Sigmoid colon (tissue), 4 donors: ENCODE data around the gene USP27X.

Experiments used
- CTCF ChIP-seq, 4 experiments: fragments of 450-650 bp in 3 of 4; fragments of 200-600 bp in 1 of 4; IDR thresholded peaks; one replicate each; pipeline ENCODE4 v1.5.1; 2016 to 2019; ENCODE audit warnings: antibody characterized with exemption in 4 of 4, mild to moderate bottlenecking in 3 of 4, moderate library complexity in 2 of 4
- POLR2A ChIP-seq, 2 donors: fragments of 450-650 bp; IDR thresholded peaks; one replicate each; pipeline ENCODE4 v1.6.1; 2016; ENCODE audit warnings: antibody characterized with exemption in 2 of 2, mild to moderate bottlenecking in 2 of 2, moderate library complexity in 2 of 2
- POLR2AphosphoS5 ChIP-seq, 4 donors: sonication (generic); formaldehyde crosslinking; IDR thresholded peaks; one replicate each; pipeline ENCODE4 v1.6.1; 2017; ENCODE audit warnings: antibody characterized with exemption in 4 of 4

GRCh38 chrX:49848275-49848674 is 31.0 kb upstream of the USP27X start:
- TF ChIP-seq CTCF (IDR thresholded peaks at IDR 0.05) (no peak), POLR2AphosphoS5 (IDR thresholded peaks at IDR 0.05) (no peak), POLR2A (IDR thresholded peaks at IDR 0.05) (no peak)
